Body of pancreas (tissue), 4 donors: Measurements from ENCODE around the gene ADCY7.

Experiments
- CTCF ChIP-seq, 7 experiments: fragments of 450-650 bp in 4 of 7; fragments of 200-600 bp in 3 of 7; sonication (generic) in 3 of 7; IDR thresholded peaks; one replicate each; pipeline ENCODE4 v1.5.1; 2016 to 2019; ENCODE audit warnings: antibody characterized with exemption in 7 of 7
- POLR2A ChIP-seq, 3 donors: fragments of 450-650 bp; IDR thresholded peaks; one replicate each; pipeline ENCODE4 v1.6.1; 2016; ENCODE audit warnings: antibody characterized with exemption in 3 of 3, mild to moderate bottlenecking in 2 of 3

- TF ChIP-seq CTCF (IDR thresholded peaks at IDR 0.05): no peak
- no peak for TF ChIP-seq POLR2A (IDR thresholded peaks at IDR 0.05)
Measured at GRCh38 chr16:50280932-50281331, 14.6 kb downstream of the ADCY7 start.
